Measurements from ENCODE around the gene ZRANB3. TPM values are rescaled to one million over a fixed set of nuclear protein-coding genes. Genes with fewer than 3 reads are reported as not detected.

The ZRANB3 gene
- polyA plus RNA-seq, 1 donor (not counting 4 experiments of a cell fraction or from before 2014, with no cell fraction given) = 10.6 TPM

DNA sequence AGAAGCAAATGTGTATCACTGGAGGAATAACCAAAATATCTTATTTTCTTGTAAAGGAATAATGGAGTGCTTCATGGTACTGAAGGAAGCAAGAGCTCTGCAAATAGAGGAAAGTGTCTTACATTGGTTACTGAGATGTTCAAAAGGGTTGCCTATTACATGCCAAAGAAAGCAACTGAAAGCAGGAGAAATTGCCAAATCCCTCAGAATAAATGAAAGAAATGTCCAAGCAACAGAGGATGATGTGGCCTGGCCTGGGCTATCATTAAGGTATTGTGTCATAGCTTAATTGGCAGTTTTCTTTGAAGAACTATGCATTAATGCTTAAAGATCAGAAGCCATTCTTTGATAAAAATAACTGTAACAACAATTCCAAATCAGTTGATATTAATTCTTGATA is 305.2 kb downstream of the ZRANB3 start:
- no peaks in the 10 kb centered on the region for H4K20me1 ChIP-seq (ENCODE audit: control insufficient read depth, extremely low read depth, insufficient read depth, low read length)
- no peak overlapping the region for H3K9ac ChIP-seq (ENCODE audit: control insufficient read depth, extremely low read depth, insufficient read depth, low read length)
- dilution Hi-C loops (cut with MboI; ENCODE audit: extremely low pct_ligation_motif_present, low sequenced_read_pairs) = no loop called here
- TF ChIP-seq, protein P1, sequence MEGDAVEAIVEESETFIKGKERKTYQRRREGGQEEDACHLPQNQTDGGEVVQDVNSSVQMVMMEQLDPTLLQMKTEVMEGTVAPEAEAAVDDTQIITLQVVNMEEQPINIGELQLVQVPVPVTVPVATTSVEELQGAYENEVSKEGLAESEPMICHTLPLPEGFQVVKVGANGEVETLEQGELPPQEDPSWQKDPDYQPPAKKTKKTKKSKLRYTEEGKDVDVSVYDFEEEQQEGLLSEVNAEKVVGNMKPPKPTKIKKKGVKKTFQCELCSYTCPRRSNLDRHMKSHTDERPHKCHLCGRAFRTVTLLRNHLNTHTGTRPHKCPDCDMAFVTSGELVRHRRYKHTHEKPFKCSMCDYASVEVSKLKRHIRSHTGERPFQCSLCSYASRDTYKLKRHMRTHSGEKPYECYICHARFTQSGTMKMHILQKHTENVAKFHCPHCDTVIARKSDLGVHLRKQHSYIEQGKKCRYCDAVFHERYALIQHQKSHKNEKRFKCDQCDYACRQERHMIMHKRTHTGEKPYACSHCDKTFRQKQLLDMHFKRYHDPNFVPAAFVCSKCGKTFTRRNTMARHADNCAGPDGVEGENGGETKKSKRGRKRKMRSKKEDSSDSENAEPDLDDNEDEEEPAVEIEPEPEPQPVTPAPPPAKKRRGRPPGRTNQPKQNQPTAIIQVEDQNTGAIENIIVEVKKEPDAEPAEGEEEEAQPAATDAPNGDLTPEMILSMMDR (optimal IDR thresholded peaks at IDR 0.05 in 1 of 3, IDR thresholded peaks at IDR 0.05 in 1 of 3, conservative IDR thresholded peaks at IDR 0.05 in 1 of 3; ENCODE audit: extremely low read depth in 1 of 3, insufficient read depth in 2 of 3, low read length in 3 of 3) = no peak
- no peak for TF ChIP-seq EZH2 (IDR thresholded peaks at IDR 0.05; ENCODE audit: low read length)
- H3K79me2 ChIP-seq (ENCODE audit: control insufficient read depth, insufficient read depth, low read length) = no peaks in the 10 kb centered on the region
- no peaks in the 10 kb centered on the region for H3K36me3 ChIP-seq (ENCODE audit: control insufficient read depth in 2 of 2, extremely low read depth in 1 of 2, insufficient read depth in 2 of 2, low read length in 2 of 2)
- DNase-seq (ENCODE audit: low read depth, low spot score) (no peak), FAIRE-seq (no peak)
- no peaks in the 10 kb centered on the region for H3K9me1 ChIP-seq (ENCODE audit: control insufficient read depth, extremely low read depth, insufficient read depth, low read length)
- H3K9me3 ChIP-seq (ENCODE audit: control insufficient read depth, low read depth, low read length) = no peaks in the 10 kb centered on the region
- no peaks in the 10 kb centered on the region for H3K27me3 ChIP-seq (ENCODE audit: control insufficient read depth, extremely low read depth, insufficient read depth, low read length)
- H3K27ac ChIP-seq (ENCODE audit: control insufficient read depth, insufficient read depth, low read length) = no peak overlapping the region
- H3K4me2 ChIP-seq (ENCODE audit: control insufficient read depth, extremely low read depth, insufficient read depth, low read depth, low read length) = no peak overlapping the region
- no peaks in the 10 kb centered on the region for H3K4me1 ChIP-seq (ENCODE audit: control insufficient read depth, extremely low read depth, insufficient read depth, low read length)
- H3K4me3 ChIP-seq (ENCODE audit: control insufficient read depth in 2 of 3, extremely low read depth in 1 of 3, insufficient read depth in 2 of 3, low read depth in 1 of 3, low read length in 3 of 3) = no peak overlapping the region
- H2AFZ ChIP-seq (ENCODE audit: control insufficient read depth, low read length) = no peak overlapping the region

DNA sequence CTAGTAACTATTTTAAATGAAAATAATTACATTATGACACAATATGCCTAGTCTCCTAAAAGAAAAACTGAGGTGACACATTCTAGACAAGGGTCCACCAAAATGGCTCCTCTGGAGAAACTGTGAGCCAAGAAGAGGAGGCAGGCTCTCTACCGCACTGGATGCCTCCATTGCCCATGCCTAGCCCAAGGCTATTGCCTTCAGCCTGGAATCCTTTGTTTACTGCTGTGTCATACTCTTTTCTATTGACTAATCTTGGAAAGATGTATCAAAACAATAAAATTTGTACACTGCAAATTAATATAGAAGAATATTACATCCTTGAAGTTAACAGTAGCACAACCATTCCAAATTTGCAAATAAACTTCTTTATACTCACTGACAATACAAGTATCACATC is 311.8 kb downstream of the ZRANB3 start:
- H3K9me1 ChIP-seq (ENCODE audit: control insufficient read depth, extremely low read depth, insufficient read depth, low read length) = no peaks in the 10 kb centered on the region
- no peak for FAIRE-seq
- no peak overlapping the region for H2AFZ ChIP-seq (ENCODE audit: control insufficient read depth, low read length)
- dilution Hi-C loops (cut with MboI; ENCODE audit: extremely low pct_ligation_motif_present, low sequenced_read_pairs) = no loop called here
- TF ChIP-seq, protein P1 (optimal IDR thresholded peaks at IDR 0.05 in 1 of 3, IDR thresholded peaks at IDR 0.05 in 1 of 3, conservative IDR thresholded peaks at IDR 0.05 in 1 of 3; ENCODE audit: extremely low read depth in 1 of 3, insufficient read depth in 2 of 3, low read length in 3 of 3) = no peak
- no peak for TF ChIP-seq EZH2 (IDR thresholded peaks at IDR 0.05; ENCODE audit: low read length)
- H3K9ac ChIP-seq (ENCODE audit: control insufficient read depth, extremely low read depth, insufficient read depth, low read length) = no peak overlapping the region
- no peaks in the 10 kb centered on the region for H3K36me3 ChIP-seq (ENCODE audit: control insufficient read depth in 2 of 2, extremely low read depth in 1 of 2, insufficient read depth in 2 of 2, low read length in 2 of 2)
- H3K27me3 ChIP-seq (ENCODE audit: control insufficient read depth, extremely low read depth, insufficient read depth, low read length) = no peaks in the 10 kb centered on the region
- no peaks in the 10 kb centered on the region for H3K79me2 ChIP-seq (ENCODE audit: control insufficient read depth, insufficient read depth, low read length)
- H3K4me2 ChIP-seq (ENCODE audit: control insufficient read depth, extremely low read depth, insufficient read depth, low read depth, low read length) = no peak overlapping the region
- H4K20me1 ChIP-seq (ENCODE audit: control insufficient read depth, extremely low read depth, insufficient read depth, low read length) = no peaks in the 10 kb centered on the region
- no peak overlapping the region for H3K27ac ChIP-seq (ENCODE audit: control insufficient read depth, insufficient read depth, low read length)
- no peak overlapping the region for H3K4me3 ChIP-seq (ENCODE audit: control insufficient read depth in 2 of 3, extremely low read depth in 1 of 3, insufficient read depth in 2 of 3, low read depth in 1 of 3, low read length in 3 of 3)
- H3K9me3 ChIP-seq (ENCODE audit: control insufficient read depth, low read depth, low read length) = no peaks in the 10 kb centered on the region
- no peaks in the 10 kb centered on the region for H3K4me1 ChIP-seq (ENCODE audit: control insufficient read depth, extremely low read depth, insufficient read depth, low read length)
- DNase-seq (ENCODE audit: low read depth, low spot score) = no peak
